NB4 (cell line): ENCODE data around the gene DLG2.

Experiments
- DNase-seq: peaks from one replicate; pipeline ENCODE4 v3.0.0; 2010; ENCODE audit warnings: low read depth
- H3K4me3 ChIP-seq: one replicate; pipeline ENCODE4 v1.5.1; 2011; ENCODE audit warnings: mild to moderate bottlenecking, low read depth, low read length, moderate library complexity
- MYC ChIP-seq: IDR thresholded peaks from 2 replicates; pipeline ENCODE4 v1.6.1; 2011; ENCODE audit warnings: low read depth, low read length
- POLR2A ChIP-seq: IDR thresholded peaks from 2 replicates; pipeline ENCODE4 v1.6.1; 2011; ENCODE audit warnings: mild to moderate bottlenecking; ENCODE audit not compliant: insufficient read length; ENCODE audit errors: extremely low read depth
- TF ChIP-seq, protein P1 (sequence below): IDR thresholded peaks from 2 replicates; pipeline ENCODE4 v1.6.1; 2011; ENCODE audit warnings: low read depth, low read length
- TF ChIP-seq, protein P2 (sequence below): IDR thresholded peaks from one replicate; pipeline ENCODE4 v1.5.1; 2012; ENCODE audit warnings: low read depth, low read length

The DLG2 gene

DNA sequence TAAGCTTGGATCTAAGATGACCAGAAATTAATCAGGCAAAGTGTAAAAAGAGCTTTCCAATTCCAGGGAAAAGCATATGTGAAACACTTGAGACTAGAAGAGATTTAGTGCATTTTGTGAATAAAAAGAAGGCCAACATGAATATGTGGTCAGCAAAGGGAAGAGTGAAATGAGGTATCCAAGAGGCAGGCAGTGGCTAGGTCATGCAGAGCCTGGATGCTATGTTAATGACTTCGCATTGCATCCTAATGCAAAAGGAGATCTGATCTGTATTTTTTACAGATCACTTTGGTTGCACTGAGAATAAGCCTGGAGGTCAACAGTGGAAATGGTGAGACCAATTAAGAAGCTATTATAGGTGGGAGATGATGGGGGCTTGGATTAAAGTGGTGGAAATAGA, 1699.7 kb downstream of the DLG2 start:
- no peak overlapping the region for H3K4me3 ChIP-seq
- DNase-seq: no peak
- no peak for TF ChIP-seq MYC
- TF ChIP-seq, protein P1, sequence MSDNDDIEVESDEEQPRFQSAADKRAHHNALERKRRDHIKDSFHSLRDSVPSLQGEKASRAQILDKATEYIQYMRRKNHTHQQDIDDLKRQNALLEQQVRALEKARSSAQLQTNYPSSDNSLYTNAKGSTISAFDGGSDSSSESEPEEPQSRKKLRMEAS: no peak
- no peak for TF ChIP-seq POLR2A
- TF ChIP-seq, protein P2, sequence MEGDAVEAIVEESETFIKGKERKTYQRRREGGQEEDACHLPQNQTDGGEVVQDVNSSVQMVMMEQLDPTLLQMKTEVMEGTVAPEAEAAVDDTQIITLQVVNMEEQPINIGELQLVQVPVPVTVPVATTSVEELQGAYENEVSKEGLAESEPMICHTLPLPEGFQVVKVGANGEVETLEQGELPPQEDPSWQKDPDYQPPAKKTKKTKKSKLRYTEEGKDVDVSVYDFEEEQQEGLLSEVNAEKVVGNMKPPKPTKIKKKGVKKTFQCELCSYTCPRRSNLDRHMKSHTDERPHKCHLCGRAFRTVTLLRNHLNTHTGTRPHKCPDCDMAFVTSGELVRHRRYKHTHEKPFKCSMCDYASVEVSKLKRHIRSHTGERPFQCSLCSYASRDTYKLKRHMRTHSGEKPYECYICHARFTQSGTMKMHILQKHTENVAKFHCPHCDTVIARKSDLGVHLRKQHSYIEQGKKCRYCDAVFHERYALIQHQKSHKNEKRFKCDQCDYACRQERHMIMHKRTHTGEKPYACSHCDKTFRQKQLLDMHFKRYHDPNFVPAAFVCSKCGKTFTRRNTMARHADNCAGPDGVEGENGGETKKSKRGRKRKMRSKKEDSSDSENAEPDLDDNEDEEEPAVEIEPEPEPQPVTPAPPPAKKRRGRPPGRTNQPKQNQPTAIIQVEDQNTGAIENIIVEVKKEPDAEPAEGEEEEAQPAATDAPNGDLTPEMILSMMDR: no peak

DNA sequence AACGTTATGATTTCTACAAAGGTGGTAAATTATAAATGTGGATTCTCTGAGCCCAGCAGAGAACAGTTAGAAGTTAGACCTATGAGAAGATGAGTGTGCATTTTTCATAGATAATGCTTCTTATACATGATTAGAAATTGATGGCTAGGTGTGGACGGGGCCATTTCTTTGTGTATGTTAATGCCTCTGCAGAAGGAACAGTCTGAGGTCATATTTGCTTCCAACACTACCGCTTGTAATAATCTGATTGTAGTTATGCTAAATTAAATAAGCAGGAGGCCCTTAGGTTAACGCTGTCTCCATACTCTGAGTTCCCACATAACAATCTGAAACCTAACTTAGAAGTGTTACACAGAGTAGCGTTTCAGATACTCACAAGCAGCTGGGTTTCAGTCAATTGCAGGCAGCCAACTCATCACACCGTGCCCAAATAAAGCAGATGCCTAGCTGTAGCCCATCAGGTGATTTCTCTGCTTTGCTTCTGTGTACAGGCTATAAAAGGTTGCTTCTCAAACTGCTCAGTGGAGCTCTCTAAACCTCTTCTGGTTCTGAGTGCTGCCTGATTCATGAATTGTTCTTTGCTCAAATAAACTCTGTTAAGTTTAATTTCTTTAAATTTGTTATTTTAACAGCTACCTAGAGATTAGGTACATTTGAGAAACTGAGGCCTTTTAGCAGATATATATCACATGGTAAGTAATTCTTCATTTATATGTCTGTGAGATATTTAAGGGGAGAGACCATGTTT, 1702.2 kb downstream of the DLG2 start:
- no peak overlapping the region for H3K4me3 ChIP-seq
- DNase-seq: no peak
- TF ChIP-seq, protein P1: no peak
- TF ChIP-seq MYC: no peak
- TF ChIP-seq, protein P2: no peak
- no peak for TF ChIP-seq POLR2A

DNA sequence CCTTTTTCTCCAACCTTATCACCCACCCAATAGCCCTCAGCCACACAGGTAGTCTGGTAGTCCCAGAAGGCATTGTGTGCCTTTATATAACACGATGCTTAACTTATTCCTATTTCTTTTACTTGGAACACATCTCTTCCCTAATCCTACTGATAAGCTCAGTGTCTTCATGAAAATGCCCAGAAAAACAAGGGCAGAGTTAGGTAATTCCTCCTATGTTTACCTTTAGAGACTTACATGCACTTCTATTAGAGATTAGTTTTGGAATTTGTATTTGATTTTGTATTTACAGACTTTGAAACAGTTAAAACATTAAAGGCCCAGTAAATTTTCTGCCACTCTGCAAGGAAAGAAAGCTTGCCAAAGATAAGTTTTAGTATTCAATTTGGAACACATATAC, 1703.2 kb downstream of the DLG2 start:
- no peak for DNase-seq
- H3K4me3 ChIP-seq: no peak overlapping the region
- TF ChIP-seq, protein P2: no peak
- TF ChIP-seq, protein P1: no peak
- TF ChIP-seq POLR2A (no peak), MYC (no peak)

DNA sequence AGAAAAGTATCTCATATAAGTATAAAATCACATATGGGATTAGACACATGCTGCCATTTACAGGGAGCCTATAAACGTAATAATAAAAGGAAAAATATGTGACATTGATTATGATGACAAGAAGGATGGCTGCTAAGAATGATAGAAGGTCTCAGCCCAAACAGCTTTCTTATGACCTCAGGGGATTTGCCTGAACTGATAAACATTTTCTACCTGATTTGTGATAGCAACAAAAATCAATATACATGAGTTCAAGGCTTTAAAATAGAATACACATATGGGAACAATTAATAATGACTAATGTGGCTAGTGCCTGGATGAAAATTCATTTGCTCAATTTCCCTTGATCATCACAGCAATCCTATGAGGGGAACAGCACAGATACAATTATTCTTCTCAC, 1704.2 kb downstream of the DLG2 start:
- TF ChIP-seq POLR2A (no peak), MYC (no peak)
- TF ChIP-seq, protein P1: no peak
- TF ChIP-seq, protein P2: no peak
- no peak for DNase-seq
- H3K4me3 ChIP-seq: no peak overlapping the region

DNA sequence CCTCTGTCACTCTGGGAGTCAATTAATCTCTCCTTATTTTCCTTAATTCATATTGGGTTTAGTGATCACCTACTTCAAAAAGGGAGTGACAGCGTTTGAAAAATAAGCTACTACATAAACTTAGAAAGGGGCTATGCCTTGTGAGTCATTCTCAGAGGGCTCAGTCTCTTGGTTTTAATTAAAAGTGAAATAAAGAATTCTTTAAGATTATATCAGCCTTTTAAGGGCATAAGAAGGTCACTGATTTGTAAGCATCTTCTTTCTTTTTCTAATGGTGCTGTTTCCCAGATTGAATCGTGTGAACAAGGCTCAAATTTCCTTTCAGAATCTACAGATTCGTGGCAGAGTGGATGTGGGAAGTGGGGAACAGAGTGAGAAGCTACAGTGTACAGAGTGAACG, 1704.8 kb downstream of the DLG2 start:
- H3K4me3 ChIP-seq: no peak overlapping the region
- TF ChIP-seq, protein P1: no peak
- no peak for TF ChIP-seq POLR2A
- TF ChIP-seq, protein P2: no peak
- TF ChIP-seq MYC: no peak
- no peak for DNase-seq
